Choroid plexus epithelial cell (primary cell): ENCODE results near the gene ADRA2C.

Experiments
- DNase-seq: peaks from one replicate; pipeline ENCODE4 v3.0.0-alpha.2; 2010; ENCODE audit warnings: low read depth
- H3K4me3 ChIP-seq: 2 replicates; pipeline ENCODE4 v1.5.1; 2011; ENCODE audit warnings: low read depth, mild to moderate bottlenecking, control low read depth, low read length, moderate library complexity
- CTCF ChIP-seq: conservative IDR thresholded peaks from 2 replicates; pipeline ENCODE4 v1.5.1; 2011; ENCODE audit warnings: low read depth, mild to moderate bottlenecking, control low read depth, inconsistent platforms, low read length, moderate library complexity

The ADRA2C gene

GRCh38 chr4:3779509-3779908 is 13.3 kb downstream of the ADRA2C start:
- no peak overlapping the region for H3K4me3 ChIP-seq
- no peak for DNase-seq
- no peak for TF ChIP-seq CTCF

GRCh38 chr4:3780347-3781171 is 14.4 kb downstream of the ADRA2C start:
- no peak for TF ChIP-seq CTCF
- no peak overlapping the region for H3K4me3 ChIP-seq
- no peak for DNase-seq

GRCh38 chr4:3781193-3781886 is 15.2 kb downstream of the ADRA2C start:
- DNase-seq: no peak

GRCh38 chr4:3781997-3782930 is 16.1 kb downstream of the ADRA2C start:
- no peak for DNase-seq
- no peak overlapping the region for H3K4me3 ChIP-seq
- TF ChIP-seq CTCF: no peak

More at GRCh38 chr4:3781193-3781886, 15.2 kb downstream of the ADRA2C start:
- no peak for TF ChIP-seq CTCF
- no peak overlapping the region for H3K4me3 ChIP-seq

GRCh38 chr4:3783693-3784306 is 17.6 kb downstream of the ADRA2C start:
- DNase-seq: peak; percentile 3
- no peak overlapping the region for H3K4me3 ChIP-seq
- peak; percentile 28 for TF ChIP-seq CTCF
